Jurkat, Clone E6-1 (cell line): ENCODE measurements around the gene SELENOI.

ENCODE experiments used
- DNase-seq: peaks from one replicate; pipeline ENCODE4 v3.0.0-alpha.2; 2011; ENCODE audit warnings: low read depth, low spot score
- H3K4me3 ChIP-seq: 2 replicates; pipeline ENCODE4 v1.5.1; 2011; ENCODE audit warnings: mild to moderate bottlenecking, low read length, control low read depth, moderate library complexity

Gene SELENOI

DNA sequence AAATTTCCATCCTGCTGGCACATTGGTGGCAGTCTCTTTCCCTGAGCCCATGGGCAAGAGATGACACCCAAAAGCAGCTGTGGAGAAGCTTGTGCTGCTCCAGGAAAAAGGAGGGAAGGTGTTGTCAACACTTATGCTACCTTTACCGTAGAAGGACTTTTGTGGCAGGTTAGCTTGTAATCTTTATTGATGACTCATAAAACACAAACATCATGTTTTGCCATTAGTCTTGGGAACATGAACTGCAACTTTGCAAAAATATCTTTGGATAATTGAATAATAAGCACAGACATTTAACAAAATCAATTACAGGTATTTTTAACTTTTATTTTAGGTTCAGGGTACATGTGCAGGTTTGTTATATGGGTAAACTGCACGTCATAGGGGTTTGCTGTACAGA, 89.2 kb downstream of the SELENOI start:
- no peak overlapping the region for H3K4me3 ChIP-seq
- DNase-seq = no peak

DNA sequence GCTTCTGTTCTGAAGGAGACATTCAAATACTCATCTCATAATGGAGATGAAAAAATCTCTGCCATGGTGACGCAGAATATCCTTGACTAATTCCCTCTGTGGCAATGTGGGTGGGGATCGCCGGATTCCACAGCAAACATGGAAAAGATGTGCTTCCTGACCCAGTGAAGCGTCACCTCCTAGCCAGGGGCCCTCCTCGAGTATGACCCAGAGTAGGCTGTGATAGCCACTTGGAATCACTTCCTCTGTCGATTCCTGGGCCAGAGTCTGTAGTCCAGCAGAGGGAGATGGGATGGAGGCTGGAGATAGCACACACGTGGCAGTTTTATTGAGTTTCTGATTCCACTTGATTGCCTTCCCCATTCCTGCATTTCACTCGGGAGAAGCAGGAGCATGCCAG, 92.6 kb downstream of the SELENOI start:
- H3K4me3 ChIP-seq = no peak overlapping the region
- DNase-seq = no peak

GRCh38 chr2:26438926-26439325, 93.0 kb downstream of the SELENOI start:
- no peak overlapping the region for H3K4me3 ChIP-seq
- DNase-seq = no peak

DNA sequence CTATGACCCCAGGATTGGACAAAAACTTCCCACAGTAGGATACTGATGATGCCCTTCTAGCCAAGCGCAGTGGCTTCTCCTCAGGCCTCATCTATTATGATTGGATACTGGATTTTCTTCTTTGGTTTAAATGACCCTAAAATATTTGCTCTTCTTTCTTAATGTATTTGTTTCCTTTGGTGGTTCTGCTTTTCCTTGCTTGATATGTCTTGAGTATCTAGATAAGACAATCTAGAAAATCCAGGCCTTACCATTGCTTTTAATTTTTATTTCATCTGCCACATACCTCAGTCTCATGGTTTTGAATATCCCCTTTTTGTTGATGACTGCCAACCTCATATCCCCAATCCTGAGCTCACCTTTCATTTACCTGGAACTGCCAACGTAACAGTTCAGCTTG, 96.4 kb downstream of the SELENOI start:
- no peak overlapping the region for H3K4me3 ChIP-seq
- no peak for DNase-seq

- H3K4me3 ChIP-seq = no peak overlapping the region
- DNase-seq = no peak
Measured at GRCh38 chr2:26442707-26443106, 96.8 kb downstream of the SELENOI start.

- no peak for DNase-seq
- H3K4me3 ChIP-seq = no peak overlapping the region
Measured at GRCh38 chr2:26444236-26444635, 98.3 kb downstream of the SELENOI start.
